HepG2 (cell line): ENCODE measurements around the gene ANLN. TPM values are rescaled to one million over a fixed set of nuclear protein-coding genes. Genes with fewer than 3 reads are reported as not detected.

Source experiments
- ARNT2 ChIP-seq: sonication (generic); formaldehyde crosslinking; IDR thresholded peaks from 2 replicates; pipeline ENCODE4 v1.8.0; 2022; ENCODE audit warnings: mild to moderate bottlenecking, low read depth, missing genetic modification reagents, moderate library complexity
- CENPBD1 ChIP-seq: sonication (generic); formaldehyde crosslinking; IDR thresholded peaks from 2 replicates; pipeline ENCODE4 v1.8.0; 2022; ENCODE audit warnings: missing genetic modification reagents, low read depth, mild to moderate bottlenecking, borderline replicate concordance
- DBP ChIP-seq: sonication (generic); formaldehyde crosslinking; IDR thresholded peaks from 2 replicates; pipeline ENCODE4 v1.4.0; 2020; ENCODE audit warnings: missing genetic modification reagents; ENCODE audit errors: not compliant biosample characterization
- FOXK1 ChIP-seq: sonication (generic); formaldehyde crosslinking; IDR thresholded peaks from 2 replicates; pipeline ENCODE4 v1.4.0; 2020; ENCODE audit warnings: low read depth, missing genetic modification reagents, borderline replicate concordance
- HDAC2 ChIP-seq: sonication (generic); formaldehyde crosslinking; IDR thresholded peaks from 2 replicates; pipeline ENCODE4 v1.4.0; 2020; ENCODE audit warnings: missing genetic modification reagents
- HES4 ChIP-seq: sonication (generic); formaldehyde crosslinking; IDR thresholded peaks from 2 replicates; pipeline ENCODE4 v1.9.0; 2021; ENCODE audit warnings: mild to moderate bottlenecking, missing genetic modification reagents, borderline replicate concordance
- IRX3 ChIP-seq: sonication (generic); formaldehyde crosslinking; IDR thresholded peaks from 2 replicates; pipeline ENCODE4 v1.8.1; 2023; ENCODE audit warnings: mild to moderate bottlenecking, low read depth, missing genetic modification reagents, borderline replicate concordance
- NFKB2 ChIP-seq: sonication (generic); formaldehyde crosslinking; IDR thresholded peaks from 2 replicates; pipeline ENCODE4 v1.4.0; 2020; ENCODE audit warnings: missing genetic modification reagents, borderline replicate concordance
- REXO4 ChIP-seq: sonication (generic); formaldehyde crosslinking; IDR thresholded peaks from 2 replicates; pipeline ENCODE4 v1.8.0; 2022; ENCODE audit warnings: missing genetic modification reagents, mild to moderate bottlenecking, borderline replicate concordance
- RFXAP ChIP-seq: sonication (generic); formaldehyde crosslinking; IDR thresholded peaks from 2 replicates; pipeline ENCODE4 v1.4.0; 2020; ENCODE audit warnings: missing genetic modification reagents, borderline replicate concordance
- SATB2 ChIP-seq: sonication (generic); formaldehyde crosslinking; IDR thresholded peaks from 2 replicates; pipeline ENCODE4 v1.5.0; 2020; ENCODE audit warnings: missing genetic modification reagents
- SMC3 ChIP-seq: IDR thresholded peaks from 2 replicates; pipeline ENCODE4 v1.6.1; 2011; ENCODE audit warnings: low read length, improper control_type of control experiment
- SP2 ChIP-seq: sonication (generic); formaldehyde crosslinking; IDR thresholded peaks from 2 replicates; pipeline ENCODE4 v1.5.1; 2020; ENCODE audit warnings: mild to moderate bottlenecking, missing genetic modification reagents
- ZHX1 ChIP-seq: sonication (generic); formaldehyde crosslinking; IDR thresholded peaks from 2 replicates; pipeline ENCODE4 v1.8.1; 2022; ENCODE audit warnings: low read depth, mild to moderate bottlenecking, missing genetic modification reagents
- ZNF225 ChIP-seq: sonication (generic); formaldehyde crosslinking; IDR thresholded peaks from 2 replicates; pipeline ENCODE4 v1.4.0; 2020; ENCODE audit warnings: mild to moderate bottlenecking, missing genetic modification reagents
- ZNF354B ChIP-seq: sonication (generic); formaldehyde crosslinking; IDR thresholded peaks from 2 replicates; pipeline ENCODE4 v1.8.0; 2022; ENCODE audit warnings: mild to moderate bottlenecking, missing genetic modification reagents
- ZNF383 ChIP-seq: sonication (generic); formaldehyde crosslinking; IDR thresholded peaks from 2 replicates; pipeline ENCODE4 v1.4.0; 2020; ENCODE audit warnings: missing genetic modification reagents, mild to moderate bottlenecking, borderline replicate concordance
- ZNF530 ChIP-seq: sonication (generic); formaldehyde crosslinking; IDR thresholded peaks from 2 replicates; pipeline ENCODE4 v1.5.0; 2020; ENCODE audit warnings: low read depth, mild to moderate bottlenecking, missing genetic modification reagents
- ZNF704 ChIP-seq: sonication (generic); formaldehyde crosslinking; IDR thresholded peaks from 2 replicates; pipeline ENCODE4 v1.8.1; 2023; ENCODE audit warnings: mild to moderate bottlenecking, inconsistent platforms, moderate library complexity, missing genetic modification reagents, borderline replicate concordance
- ZNF761 ChIP-seq: sonication (generic); formaldehyde crosslinking; conservative IDR thresholded peaks from 2 replicates; pipeline ENCODE4 v1.4.0; 2020; ENCODE audit warnings: mild to moderate bottlenecking, missing genetic modification reagents
- ZSCAN22 ChIP-seq: sonication (generic); formaldehyde crosslinking; IDR thresholded peaks from 2 replicates; pipeline ENCODE4 v1.4.0; 2020; ENCODE audit warnings: mild to moderate bottlenecking, missing genetic modification reagents
- ZSCAN5A ChIP-seq: sonication (generic); formaldehyde crosslinking; IDR thresholded peaks from 2 replicates; pipeline ENCODE4 v1.8.0; 2022; ENCODE audit warnings: mild to moderate bottlenecking, missing genetic modification reagents, borderline replicate concordance
- polyA plus RNA-seq, 8 experiments: library from polyadenylated mRNA; depleted of rRNA in 3 of 8; stranded (reverse) in 7 of 8; unstranded in 1 of 8; fragments of >200 nt; fragmentation: Illumina TruSeq in 4 of 8; extraction: Trizol in 4 of 8; gene quantifications; 2 replicates each; pipeline versions ENCODE4 v1.2.1 to v1.2.3, GENCODE V29; 2011 to 2016; ENCODE audit warnings: low read depth in 4 of 8, missing spikeins in 1 of 8, mixed read lengths in 1 of 8; ENCODE audit not compliant: insufficient read depth in 1 of 8
- total RNA-seq, 5 experiments: library from RNA; depleted of rRNA; stranded (reverse); fragments of >200 nt; fragmentation: Illumina TruSeq; extraction: Trizol; gene quantifications; 2 replicates each; pipeline ENCODE4 v1.2.3, GENCODE V29; 2016; ENCODE audit warnings: low read depth in 1 of 5

The ANLN gene
- total and polyA plus RNA-seq, 2 of the 13 experiments (the other 11 are each of a cell fraction or from before 2014, with no cell fraction given), result 20.0 to 72.0 TPM

GRCh38 chr7:36366718-36367560 is 22.7 kb upstream of the ANLN start (continued):
- TF ChIP-seq HDAC2 (peak; percentile 69), FOXK1 (CRISPR knock-in tag) (0 out of 2 replicates have a peak, but pooled peaks have one; percentile 50), IRX3 (CRISPR knock-in tag) (0 out of 2 replicates have a peak, but pooled peaks have one; percentile 46), ZNF761 (CRISPR knock-in tag) (peak; percentile 27; the same call in 1 of the 2 replicates), HES4 (CRISPR knock-in tag) (peak; percentile 25), SMC3 (no peak), ZHX1 (CRISPR knock-in tag) (peak; percentile 89), ZNF354B (CRISPR knock-in tag) (0 out of 2 replicates have a peak, but pooled peaks have one; percentile 28), SATB2 (no peak), ZNF704 (CRISPR knock-in tag) (no peak), ARNT2 (CRISPR knock-in tag) (peak; percentile 46; the same call in 1 of the 2 replicates), ZNF225 (CRISPR knock-in tag) (no peak), SP2 (CRISPR knock-in tag) (no peak), DBP (CRISPR knock-in tag) (no peak), CENPBD1 (CRISPR knock-in tag) (no peak), RFXAP (CRISPR knock-in tag) (no peak), ZSCAN22 (CRISPR knock-in tag) (no peak), ZNF530 (no peak), NFKB2 (CRISPR knock-in tag) (peak; percentile 34; the same call in 1 of the 2 replicates), ZNF383 (CRISPR knock-in tag) (no peak), ZSCAN5A (CRISPR knock-in tag) (0 out of 2 replicates have a peak, but pooled peaks have one; percentile 36), REXO4 (CRISPR knock-in tag) (no peak)
